ENCODE data around the gene DOK6.

GRCh38 chr18:69697689-69698088 is 297.0 kb downstream of the DOK6 start:
- TF ChIP-seq CTCF (IDR thresholded peaks at IDR 0.05 in 8 of 11, conservative IDR thresholded peaks at IDR 0.05 in 3 of 11) (no peak), POLR2A (IDR thresholded peaks at IDR 0.05) (no peak)

All from spleen (tissue), 7 donors.